ENCODE results near the gene EPN1.

The EPN1 gene

DNA sequence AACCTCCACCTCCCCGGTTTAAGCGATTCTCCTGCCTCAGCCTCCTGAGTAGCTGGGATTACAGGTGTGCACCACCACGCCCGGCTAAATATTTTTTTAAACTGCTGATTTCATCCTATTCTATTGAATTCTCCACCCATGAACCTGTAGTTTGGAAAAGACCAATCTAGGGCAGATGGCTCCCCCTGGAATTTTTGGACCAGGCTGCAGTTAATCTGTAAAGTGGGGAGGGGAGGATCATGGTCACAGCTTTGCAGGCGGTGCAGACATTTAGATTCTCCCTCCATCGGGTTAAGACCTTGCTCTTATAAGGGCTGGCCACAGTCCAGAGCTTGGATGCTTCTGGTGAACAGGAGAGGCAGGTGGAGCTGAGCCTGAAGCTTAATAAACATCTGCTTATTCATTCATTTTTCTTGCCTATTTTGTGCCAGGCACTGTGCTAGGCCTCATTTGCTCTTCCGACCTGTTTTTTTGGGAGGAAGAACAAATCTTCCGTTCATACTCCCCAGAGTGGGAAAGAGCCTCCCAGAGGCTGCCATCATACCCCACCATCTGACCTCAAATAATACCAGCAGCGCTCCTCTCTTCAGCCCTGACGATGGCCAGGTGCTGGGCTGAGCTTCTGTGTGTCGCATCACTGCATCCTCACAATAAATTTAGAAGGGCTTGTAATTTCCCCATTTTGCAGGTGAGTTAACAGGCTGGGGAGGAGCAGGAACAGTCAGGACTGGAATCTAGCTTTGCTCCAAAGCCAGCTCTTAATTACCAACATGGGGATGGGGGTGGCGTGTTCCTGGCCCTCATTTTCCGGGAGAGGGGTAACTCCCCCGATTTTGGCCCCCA is 27.9 kb upstream of the EPN1 start:
- DNase-seq = no peak

DNA sequence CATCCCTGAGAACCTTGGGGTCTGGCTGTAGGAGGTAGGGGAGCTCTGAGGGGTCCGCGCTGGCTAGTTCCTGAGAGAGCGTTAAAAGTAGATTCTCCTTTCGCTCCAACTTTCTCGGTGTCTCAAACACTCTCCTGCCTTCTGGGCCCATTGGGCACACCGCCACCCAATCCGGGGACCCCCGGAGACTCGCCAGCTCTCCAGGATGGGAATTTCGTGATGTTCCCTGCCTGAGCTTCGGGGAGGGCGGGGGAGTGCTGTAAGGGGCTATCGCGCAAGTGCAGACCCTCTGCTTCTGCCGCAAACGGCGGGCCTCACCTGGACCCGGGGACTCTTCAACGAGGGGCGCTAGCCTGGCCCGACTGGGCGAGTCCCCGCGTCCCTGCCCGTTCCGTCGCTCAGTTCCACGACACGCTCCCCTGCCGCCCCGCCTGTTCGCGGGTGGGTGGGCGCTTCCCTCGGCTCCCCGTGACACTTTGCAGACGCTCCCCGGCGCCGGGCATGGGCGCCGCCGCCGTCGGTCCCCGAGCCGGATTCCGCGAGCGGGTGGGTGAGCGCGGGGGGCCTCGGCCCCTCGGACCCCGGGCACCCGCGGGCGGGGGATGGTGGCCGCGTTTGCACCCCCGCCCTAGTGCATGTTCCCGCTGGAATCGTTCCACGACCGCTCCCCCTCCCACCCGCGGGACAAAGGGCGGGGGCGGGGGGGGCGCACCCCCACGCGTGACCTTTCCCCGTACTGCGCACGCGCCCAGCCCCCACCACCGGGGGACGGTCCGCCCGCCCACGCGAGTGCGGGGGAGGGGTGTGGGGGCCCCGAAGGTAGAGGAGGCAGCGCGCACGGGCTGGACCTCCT is 27.1 kb upstream of the EPN1 start, which contains the start of gene CCDC106:
Gene CCDC106 (plus strand): TSS at position 481 of the 853 bp plus-strand sequence. CDS start 835 bp downstream, outside the sequence.
- peak; percentile 43 for DNase-seq

DNA sequence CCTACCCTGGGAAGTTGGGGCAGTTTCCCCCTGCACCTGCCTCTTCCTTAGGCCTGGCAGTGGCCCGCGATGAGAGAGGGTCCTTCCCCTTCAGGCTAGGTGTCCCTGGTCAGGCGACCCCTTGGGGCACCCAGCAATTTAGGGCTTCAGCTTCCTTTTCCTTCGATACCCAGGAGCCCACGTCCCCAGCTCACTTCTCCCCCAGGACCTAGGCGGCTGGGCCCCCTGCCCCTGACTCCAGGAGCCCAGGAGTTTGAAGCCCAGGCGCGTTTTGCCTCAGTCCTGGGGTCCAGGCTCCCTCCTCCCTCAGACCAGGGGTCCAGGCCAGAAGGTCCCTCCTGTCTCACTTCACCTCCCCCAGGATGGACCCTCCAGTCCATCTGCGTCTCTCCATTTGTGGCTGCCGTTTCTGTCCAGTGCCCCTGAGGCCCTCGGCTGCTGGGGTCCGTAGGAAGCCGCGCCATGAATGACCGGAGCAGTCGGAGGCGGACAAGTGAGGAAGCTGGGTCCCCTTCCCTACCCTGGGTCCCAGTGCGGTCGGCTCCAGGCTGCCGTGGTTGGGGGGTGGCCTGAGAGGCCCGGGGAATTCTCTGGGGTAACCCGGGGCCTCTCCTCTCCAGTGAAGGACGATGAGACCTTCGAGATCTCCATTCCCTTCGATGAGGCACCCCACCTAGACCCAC is 26.3 kb upstream of the EPN1 start:
- DNase-seq = no peak

DNA sequence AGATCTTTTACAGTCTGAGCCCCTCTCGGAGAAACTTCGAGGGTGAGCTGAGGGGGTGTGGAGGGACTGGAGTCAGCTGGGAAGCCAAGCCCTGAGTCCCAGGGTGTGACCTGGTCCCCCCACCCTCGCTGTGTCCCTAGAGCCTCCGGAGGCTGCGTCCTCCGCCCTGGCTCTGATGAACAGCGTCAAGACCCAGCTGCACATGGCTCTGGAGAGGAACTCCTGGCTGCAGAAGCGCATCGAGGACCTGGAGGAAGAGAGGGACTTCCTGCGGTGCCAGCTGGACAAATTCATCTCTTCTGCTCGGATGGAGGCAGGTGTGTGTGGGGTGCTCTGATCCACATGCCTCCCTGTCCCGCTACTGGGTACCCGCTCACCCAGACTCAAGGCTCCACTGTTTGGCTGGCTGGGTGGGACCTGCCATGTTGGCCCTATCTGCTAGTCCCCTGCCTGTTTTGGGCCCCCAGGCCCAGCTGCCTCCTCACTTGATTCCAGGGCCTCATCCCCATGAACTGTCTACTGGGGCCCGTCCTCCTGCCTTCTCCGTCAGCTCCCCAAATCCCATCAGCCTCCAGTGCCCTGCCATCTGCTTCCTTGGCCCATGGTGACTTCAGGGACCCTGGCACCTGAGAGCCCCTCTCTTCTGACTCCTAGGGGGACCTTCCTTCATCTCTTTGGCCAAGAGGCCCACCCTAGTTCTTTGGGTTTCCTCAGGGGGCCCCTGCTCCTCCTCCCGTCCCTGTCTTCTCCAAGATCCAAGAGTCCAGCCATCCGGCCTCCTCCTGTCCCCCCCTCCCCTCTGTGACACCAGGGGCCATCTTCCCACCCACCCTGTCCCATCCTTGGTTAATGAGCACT is 25.5 kb upstream of the EPN1 start:
- DNase-seq = no peak

DNA sequence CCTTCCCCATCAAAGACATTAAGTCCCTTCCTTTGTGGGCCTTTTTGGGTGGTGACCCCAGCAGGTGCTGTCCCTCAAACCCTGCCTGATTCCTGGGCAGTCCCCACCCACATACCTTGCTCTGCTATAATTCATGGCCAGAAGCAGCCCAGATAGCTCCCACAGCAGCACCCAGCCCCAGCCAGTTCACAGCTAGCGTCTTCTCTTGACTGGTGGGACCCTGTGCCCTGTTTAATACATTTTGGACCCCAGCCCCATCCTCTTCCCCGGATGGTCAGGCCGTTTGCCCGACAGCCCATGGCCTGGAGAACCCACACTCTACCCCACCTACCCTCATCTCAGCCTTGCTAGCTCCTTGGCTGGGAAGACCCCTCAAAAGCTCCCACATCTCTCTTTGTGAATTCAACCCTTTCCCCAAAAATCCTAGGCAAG is 24.9 kb upstream of the EPN1 start:
- no peak for DNase-seq

DNA sequence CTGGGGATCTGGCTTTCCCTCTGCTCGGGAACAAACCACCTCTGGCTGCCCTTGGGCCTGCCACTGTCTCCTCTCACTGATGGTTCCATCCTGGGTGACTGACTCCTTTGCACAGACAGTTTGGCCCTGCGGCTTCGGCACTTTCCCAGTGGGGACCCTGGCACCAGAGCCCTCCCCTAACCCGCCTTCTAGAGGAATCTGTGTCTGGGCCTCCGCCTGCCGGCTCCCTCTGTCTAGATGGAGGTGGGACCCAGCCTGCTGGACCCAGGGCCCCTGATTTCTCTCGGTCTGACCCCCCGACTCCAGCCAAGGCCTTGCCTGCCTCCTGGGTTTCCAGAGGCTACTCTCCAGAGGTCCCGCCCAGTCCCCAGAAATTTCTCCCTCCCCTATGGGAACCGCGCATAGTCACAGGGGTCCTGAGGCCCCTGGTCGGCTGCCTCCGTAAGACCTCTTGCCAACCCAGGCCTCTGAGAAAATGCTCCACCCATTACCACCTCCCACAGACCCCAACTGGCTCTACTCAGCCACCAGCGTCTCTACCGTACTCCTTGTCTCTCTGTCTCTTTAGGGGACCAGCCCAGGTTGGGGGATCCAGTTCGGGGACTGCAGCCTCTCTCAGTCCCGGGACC is 24.3 kb upstream of the EPN1 start:
- no peak for DNase-seq

DNA sequence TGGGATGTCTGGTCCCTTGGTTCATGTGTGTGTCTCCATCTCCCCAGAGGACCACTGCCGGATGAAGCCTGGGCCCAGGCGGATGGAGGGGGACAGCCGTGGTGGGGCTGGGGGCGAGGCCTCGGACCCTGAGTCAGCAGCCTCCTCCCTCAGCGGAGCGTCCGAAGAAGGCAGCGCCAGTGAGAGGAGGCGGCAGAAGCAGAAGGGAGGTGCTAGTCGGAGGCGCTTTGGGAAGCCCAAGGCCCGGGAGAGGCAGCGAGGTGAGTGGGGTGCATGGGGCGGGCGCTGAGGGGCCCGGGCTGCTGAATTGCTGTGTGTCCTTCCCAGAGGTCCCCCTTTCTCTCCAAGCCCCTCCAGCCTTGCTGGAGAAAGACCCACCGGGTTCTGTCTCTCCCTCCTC is 23.8 kb upstream of the EPN1 start:
- DNase-seq = no peak

DNA sequence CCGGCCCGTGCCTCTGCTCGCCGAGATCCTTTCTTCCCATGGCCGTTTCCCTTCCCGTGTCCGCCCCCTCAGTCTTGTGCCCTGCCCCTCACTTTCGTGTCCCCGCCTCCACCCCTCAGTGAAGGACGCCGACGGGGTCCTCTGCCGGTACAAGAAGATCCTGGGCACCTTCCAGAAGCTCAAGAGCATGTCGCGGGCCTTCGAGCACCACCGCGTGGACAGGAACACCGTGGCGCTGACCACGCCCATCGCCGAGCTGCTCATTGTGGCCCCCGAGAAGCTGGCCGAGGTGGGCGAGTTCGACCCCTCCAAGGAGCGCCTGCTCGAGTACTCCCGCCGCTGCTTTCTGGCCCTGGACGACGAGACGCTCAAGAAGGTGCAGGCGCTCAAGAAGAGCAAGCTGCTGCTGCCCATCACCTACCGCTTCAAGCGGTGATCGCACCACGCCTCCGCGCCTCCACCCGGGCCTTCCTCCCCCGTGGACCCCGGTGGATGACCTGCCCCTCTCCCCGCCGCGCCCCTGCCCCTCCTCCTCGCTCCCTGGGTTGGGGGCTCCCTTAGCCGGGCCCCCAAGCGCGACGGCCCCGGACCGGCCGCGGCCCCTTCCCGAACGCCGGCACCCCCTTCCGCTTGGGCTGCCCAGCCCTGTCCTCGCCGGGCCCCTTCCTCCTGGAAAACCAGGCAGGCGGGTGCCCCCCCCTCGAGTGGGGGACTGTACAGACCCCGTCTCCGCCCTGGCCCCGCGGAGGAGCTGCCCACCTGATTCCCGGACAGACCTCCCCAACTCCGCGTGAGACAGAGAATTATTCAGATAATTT is 22.5 kb upstream of the EPN1 start:
- DNase-seq = no peak

DNA sequence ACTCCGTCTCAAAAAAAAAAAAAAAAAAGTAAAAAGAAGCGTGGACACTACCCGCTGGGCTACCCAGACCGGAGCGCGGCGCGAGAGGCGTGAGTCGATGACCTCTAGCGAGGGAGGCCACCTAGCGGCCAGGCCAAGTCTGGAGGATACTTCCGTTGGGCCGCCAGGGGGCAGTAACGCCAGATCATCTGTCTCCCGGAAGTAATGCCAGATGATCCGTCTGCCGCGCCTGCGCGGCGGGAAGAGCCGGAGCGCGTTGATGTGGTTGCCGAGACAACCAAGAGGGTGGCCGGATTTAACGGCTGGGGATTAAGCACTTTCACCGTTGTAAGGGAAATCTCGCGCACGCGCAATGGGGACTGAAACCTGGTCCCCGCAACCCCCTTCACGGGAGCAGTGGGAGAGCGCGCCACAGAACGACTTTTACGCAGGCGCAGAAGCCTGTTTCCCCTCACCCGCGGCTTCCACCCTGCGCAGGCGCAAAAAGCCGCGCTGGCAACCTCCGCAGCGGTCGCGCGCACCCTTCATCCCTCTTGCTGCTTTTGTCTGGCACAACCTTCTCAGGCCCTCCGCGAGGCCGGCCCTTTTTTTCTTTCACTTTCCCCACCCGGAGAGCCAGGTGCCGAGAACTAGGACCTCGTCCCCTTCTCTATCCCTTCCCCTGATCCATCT is 21.2 kb upstream of the EPN1 start:
- DNase-seq = peak; percentile 99

DNA sequence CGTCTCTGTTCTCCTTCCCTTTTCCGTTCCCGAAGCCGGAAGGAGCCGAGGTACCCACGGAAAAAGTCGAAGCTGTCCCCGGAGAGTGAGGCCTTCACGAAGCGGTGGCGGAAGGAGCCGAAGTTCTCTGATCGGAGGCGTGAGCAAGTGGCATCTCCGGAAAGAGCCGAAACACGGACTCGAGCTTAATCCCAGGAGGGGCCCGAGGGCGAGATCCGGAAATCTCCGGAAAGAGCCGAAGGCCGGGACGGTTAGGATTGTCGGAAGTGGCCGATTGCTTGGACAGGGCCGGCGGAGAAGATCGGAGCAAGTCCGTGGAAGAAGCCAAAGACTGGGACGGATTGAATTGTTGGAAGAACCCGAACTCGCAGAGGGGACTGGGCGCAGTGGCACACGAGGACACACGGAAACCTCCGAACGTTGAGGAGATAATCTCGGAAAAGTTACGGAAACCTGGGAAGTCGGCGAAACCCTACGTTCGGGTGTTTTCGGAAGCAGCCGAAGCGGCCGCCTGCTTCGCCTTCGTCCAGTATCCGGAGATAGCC is 20.6 kb upstream of the EPN1 start:
- DNase-seq = peak; percentile 99

DNA sequence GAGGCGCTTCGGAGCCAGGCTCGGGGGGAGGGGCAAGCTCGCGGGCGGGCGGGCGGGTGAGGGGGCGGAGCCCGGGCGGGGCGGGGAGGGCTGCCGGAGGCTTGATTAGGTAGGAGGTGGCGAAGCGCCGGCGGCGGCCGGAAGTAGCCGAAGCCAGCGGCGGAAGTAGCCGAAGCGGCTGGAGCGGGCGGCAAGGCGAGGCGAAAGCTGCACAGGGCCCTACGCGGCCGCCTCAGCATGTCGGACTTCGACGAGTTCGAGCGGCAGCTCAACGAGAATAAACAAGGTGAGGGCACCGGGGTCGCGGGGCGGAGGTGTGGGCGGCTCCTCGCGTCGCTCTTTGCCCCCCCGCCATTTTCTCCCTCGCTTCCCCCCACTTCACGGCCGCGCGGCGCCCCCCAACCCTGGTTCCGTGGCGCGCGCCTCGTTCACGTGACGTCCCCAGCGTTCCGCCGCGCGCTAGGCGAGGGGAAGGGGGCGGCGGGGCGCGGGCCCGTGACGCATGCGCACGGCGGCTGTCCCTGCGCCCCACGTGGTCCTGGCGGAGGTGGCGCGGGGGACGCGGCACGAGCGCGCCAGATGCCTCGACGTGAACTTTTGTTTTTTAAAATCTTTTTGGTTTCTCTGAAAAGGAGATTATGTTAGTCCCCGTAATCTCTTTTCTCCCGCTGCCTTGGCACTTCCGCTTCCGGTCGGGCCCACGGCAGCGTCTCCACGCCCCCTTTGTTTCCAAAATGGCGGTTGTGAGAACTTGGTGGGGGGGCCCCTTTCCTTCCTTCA is 20.0 kb upstream of the EPN1 start, which contains the start of gene U2AF2:
Gene U2AF2 (plus strand): TSS at position 168 of the 780 bp plus-strand sequence. CDS start 70 bp downstream, at position 238.
- DNase-seq = peak; percentile 97

DNA sequence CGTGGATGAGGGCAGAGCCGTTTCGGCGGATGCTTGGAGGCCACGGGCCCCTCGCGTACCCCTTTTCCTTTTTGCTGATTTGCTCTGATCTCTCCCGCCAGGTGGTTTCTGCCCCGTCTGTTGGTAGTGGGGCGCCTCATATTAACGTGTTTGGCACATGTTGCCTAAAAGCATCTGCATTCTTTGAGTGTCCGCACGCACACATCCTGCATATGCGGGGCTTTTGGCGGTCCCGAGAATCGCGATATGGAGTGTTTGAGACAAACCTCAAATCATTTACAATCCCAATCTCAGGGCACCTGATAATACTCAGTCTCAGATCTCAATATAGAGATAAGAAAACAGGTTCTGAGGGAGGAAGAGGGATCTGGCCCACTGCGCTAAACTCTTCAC is 19.4 kb upstream of the EPN1 start:
- DNase-seq = no peak

DNA sequence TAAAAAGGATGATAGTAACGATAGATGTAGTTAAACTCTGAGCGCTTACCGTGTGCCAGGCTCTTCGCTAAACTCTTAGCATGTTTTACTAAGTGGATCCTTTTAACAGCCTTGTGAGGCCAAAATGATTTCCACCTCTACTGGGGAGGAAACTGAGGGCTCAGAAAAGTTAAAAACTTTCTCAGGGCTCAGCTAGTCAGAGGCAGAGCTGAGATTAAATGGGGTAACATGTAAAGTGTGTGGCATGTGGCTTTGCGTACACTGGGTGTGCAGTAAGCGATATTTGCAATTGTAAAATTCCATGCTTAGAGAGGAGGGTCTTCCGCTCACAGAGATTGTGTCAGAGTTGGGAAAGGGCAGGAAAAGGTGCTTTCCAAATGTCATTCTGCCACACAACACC is 18.5 kb upstream of the EPN1 start:
- DNase-seq = no peak

DNA sequence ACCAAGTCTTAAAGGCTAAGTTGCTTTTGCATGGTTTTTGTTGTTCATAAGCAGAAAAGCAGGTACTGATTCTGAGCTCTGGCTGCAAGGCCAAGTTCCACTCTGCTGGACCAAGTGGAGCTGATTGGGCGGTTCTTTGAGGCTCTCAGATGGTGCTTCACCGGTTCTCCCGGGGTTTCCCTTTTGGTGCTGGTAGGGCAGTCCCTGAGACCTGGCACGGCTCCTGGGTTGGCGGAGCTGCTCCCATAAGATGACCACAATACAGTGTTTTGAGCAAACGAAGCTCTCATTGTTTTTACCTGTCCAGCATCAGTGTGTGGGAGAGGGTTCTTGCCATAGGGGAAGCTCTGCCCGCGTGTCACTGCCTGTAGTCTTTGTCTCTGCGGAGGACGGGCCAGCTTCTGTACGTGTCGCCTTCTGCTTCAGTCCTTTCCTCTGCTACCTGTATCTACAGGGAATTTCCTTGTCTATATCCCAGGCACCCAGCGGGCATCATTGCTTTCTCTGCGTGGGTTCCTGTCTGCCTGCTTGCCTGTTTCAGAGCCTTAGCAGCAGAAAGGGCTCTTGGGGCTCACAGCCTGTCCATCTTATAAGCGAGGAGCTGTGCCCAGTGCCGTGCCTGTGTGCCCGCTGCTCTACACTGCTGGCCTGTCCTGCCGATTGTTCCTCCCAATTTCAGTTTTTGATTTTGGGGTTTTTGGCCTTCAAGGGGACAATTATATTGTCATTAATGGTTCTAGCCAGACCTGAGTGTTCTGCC is 17.9 kb upstream of the EPN1 start:
- DNase-seq = no peak

DNA sequence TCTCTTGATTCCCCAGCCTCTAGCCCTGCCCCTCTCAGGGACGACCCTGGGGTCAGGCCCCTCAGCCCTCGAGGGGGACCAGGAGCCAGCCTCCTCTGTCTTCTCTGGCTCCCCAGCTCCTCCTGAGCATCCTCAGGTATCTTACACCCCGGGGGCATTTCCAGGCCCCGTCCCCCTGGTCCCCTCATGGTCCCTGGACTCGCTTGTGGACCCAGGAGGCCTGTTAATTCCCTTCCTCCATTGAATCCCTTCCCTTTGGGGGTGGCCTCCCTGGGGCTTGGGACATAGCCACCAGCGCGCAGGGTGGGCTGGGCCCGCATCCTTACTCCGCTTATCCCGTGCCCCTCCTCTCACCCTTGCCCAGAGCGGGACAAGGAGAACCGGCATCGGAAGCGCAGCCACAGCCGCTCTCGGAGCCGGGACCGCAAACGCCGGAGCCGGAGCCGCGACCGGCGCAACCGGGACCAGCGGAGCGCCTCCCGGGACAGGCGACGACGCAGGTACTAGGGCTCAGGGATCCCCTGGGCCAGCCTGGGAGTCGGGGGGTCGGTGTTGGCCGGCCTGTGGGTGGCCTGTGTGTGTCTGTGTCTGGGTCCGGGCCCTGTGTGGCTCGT is 16.1 kb upstream of the EPN1 start:
- DNase-seq = no peak

DNA sequence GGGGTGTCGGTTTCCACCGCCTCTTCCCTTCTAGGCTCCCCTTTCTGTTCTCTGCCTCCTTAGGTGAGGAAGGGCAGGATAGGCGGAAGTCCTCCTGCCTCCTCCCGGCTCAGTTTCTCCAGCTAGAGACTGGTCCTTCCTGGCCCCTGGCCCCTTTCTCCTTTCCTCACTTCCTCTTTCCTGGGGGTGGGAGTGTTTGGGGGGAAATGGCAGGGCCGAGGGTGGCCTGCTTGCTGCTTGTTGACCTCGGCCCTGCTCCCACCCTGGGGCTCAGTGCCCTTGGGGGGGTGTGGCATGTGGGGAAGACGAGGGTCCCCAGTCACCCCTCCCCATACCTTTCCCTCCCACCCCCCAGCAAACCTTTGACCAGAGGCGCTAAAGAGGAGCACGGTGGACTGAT is 15.2 kb upstream of the EPN1 start:
- no peak for DNase-seq

DNA sequence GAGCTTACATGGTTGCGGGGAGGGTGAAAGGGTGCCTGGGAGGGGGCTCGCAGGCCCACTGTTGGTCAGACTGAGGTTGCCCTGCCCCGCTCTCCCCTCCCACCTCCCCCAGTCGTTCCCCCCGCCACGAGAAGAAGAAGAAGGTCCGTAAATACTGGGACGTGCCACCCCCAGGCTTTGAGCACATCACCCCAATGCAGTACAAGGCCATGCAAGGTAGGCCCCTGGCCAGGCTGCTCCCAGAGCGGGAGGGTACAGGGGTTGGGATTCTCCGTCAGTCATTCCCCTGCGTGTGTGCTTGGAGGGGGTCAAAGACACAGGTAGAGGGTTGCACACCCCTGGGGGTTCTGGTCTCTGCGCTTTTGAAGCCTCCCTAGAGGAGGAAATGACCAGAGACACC is 14.6 kb upstream of the EPN1 start:
- no peak for DNase-seq

DNA sequence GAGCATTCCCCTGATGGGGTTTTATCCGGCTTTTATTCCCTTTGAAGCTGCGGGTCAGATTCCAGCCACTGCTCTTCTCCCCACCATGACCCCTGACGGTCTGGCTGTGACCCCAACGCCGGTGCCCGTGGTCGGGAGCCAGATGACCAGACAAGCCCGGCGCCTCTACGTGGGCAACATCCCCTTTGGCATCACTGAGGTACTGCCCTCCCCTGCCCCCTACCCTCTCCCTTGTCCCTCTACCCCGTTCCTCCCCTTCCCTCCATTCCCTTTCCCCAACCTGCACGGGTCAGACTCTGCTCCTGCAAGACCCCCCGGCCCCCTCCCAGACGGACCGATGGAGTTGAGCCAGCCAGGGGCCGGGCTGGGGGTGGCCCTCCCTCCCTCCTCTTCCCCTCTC is 14.0 kb upstream of the EPN1 start:
- DNase-seq = no peak
